Fibroblast of villous mesenchyme (primary cell): ENCODE data around the gene RBMS3. TPM values are rescaled to one million over a fixed set of nuclear protein-coding genes. Genes with fewer than 3 reads are reported as not detected.

Experiments
- DNase-seq: peaks from one replicate; pipeline ENCODE4 v3.0.0-alpha.2; 2010; ENCODE audit warnings: low read depth
- H3K4me3 ChIP-seq: 2 replicates; pipeline ENCODE4 v1.5.1; 2011; ENCODE audit warnings: low read depth, mild to moderate bottlenecking, low read length
- CTCF ChIP-seq: IDR thresholded peaks from 2 replicates; pipeline ENCODE4 v1.5.1; 2012; ENCODE audit warnings: low read depth, mild to moderate bottlenecking, low read length; ENCODE audit not compliant: insufficient read depth
- total RNA-seq: library from RNA; depleted of rRNA; stranded (reverse); fragments of >200 nt; gene quantifications from 2 replicates; pipeline ENCODE4 v1.2.3, GENCODE V29; 2012

Gene RBMS3
- total RNA-seq, 1 donor = 85.9 TPM

GRCh38 chr3:29823233-29823632, 542.4 kb downstream of the RBMS3 start:
- TF ChIP-seq CTCF = no peak
- H3K4me3 ChIP-seq = no peak overlapping the region

GRCh38 chr3:29826712-29827111, 545.8 kb downstream of the RBMS3 start:
- no peak overlapping the region for H3K4me3 ChIP-seq
- no peak for DNase-seq
- no peak for TF ChIP-seq CTCF

More at GRCh38 chr3:29823233-29823632, 542.4 kb downstream of the RBMS3 start:
- no peak for DNase-seq

- no peak overlapping the region for H3K4me3 ChIP-seq
- TF ChIP-seq CTCF = no peak
- peak; percentile 41 for DNase-seq
These were observed 546.9 kb downstream of the RBMS3 start for GRCh38 chr3:29827756-29828155.

- no peak for TF ChIP-seq CTCF
- no peak overlapping the region for H3K4me3 ChIP-seq
- no peak for DNase-seq
These were observed 548.5 kb downstream of the RBMS3 start for GRCh38 chr3:29829340-29829739.

- DNase-seq = no peak
- H3K4me3 ChIP-seq = no peak overlapping the region
- TF ChIP-seq CTCF = no peak
These were observed 569.8 kb downstream of the RBMS3 start for GRCh38 chr3:29850641-29851040.

GRCh38 chr3:29852767-29853166, 571.9 kb downstream of the RBMS3 start:
- no peak overlapping the region for H3K4me3 ChIP-seq
- DNase-seq = no peak

More at GRCh38 chr3:29852767-29853166, 571.9 kb downstream of the RBMS3 start:
- no peak for TF ChIP-seq CTCF
